IPS-18c (cell line): ENCODE measurements around the gene SYNDIG1.

ENCODE experiments used
- H3K4me3 ChIP-seq: 2 replicates; pipeline ENCODE4 v1.7.0; 2013; ENCODE audit warnings: low read depth, mild to moderate bottlenecking, low read length, moderate library complexity; ENCODE audit not compliant: insufficient read depth
- H3K9me3 ChIP-seq: one replicate; pipeline ENCODE4 v1.6.1; 2013; ENCODE audit warnings: mild to moderate bottlenecking, low read length, moderate library complexity; ENCODE audit not compliant: control insufficient read depth, insufficient read depth

SYNDIG1 gene

DNA sequence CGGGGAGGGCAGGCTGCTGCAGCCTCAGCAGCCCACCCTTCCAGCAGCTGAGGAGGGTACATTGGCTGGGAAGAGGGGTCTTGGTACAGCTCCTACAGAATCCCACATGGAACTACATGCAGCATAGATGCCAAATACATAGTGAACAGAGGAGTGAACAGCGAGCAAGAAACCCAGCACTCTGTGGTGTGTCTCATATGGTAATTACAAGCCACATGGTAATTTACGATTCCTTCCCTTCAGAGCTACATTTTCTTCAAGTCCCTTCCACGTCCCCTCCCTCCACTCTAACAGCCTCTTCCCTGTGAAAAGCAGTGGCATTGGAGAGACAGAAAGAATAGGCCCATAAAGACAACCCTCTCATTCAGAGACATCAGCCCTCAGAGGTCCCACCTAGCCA, 167.7 kb downstream of the SYNDIG1 start:
- Histone ChIP-seq H3K9me3 (no peaks in the 10 kb centered on the region), H3K4me3 (no peak overlapping the region)

DNA sequence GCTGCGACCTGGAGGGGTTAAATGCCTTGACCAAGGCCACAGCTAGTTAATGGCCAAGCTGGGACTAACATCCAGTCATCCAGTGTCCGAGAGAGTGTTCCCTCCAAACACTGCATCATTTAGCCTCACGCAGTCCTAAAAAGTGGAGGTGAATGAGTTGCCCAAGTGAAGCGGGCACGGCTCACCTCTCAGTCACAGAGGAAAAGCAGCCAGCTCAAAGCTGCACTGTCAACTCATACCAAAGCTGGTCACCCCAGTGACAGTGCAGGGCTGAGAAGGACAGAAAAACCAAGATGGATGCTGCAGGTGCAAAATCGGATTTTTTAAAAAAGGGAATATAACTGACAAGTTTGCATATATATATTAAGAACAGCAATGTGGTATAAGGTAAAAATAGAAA, 168.5 kb downstream of the SYNDIG1 start:
- no peak overlapping the region for H3K4me3 ChIP-seq
- H3K9me3 ChIP-seq: no peaks in the 10 kb centered on the region

DNA sequence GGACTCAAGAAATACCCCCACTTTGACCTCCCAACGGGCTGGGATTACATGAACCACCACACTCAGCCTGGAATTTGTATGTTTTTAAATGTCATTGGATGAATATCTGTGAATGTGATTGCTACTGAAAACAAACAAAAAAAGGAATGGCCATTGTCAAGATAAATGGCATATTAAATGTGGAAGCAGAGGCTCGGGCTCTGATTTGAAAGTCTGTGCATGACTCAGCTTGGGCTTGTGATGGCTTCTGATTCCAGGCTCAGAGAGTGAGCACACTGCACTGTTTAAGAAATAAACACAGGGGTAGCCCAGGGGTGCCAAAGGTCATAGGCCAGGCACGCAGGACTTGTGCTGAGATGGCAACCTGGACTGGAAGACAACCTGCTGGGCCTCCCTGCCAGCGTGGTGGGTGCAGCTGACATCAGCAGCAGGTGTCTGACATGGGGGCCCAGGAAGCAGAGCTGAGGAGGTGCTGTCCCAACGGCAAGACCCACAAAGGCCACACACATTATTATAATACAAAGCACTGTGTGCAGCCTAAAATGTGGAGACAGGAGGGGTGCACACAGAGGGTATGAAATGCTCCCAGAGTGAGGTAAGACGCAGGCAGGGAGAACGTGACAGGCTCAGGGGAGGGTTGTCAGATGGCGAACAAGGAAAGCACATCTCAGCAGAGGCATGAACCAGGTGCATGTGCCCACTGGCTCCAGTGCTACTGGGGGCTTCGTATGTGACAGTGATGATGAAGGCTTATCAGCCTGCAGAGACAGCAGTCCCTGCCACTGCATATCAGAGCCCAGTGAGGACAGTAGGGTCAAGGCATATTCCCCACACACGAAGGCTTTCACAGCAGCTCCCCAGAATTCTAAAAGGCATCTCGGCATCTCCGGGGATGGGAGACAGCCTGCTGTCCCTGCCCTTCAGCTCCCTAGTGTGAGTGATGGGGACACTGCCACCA, 169.4 kb downstream of the SYNDIG1 start:
- no peaks in the 10 kb centered on the region for H3K9me3 ChIP-seq

DNA sequence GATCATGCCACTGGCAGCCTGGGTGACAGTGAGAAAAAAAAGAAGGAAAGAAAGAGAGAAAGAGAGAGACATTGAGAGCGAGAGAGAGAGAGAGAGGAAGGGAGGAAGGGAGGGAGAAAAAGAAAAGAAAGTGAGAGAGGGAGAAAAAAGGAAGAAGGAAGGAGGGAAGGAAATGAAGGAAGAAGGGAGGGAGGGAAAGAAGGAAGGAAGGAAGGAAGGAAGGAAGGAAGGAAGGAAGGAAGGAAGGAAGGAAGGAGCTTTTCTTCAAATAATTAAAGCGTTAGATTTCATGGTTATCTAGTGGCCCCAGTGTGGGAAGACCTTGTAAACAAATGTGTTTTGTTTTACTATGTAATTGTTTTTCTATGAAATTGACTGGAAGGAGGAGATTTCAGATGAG, 170.8 kb downstream of the SYNDIG1 start:
- H3K9me3 ChIP-seq: no peaks in the 10 kb centered on the region
- H3K4me3 ChIP-seq: no peak overlapping the region

More for the DNA sequence above, 169.4 kb downstream of the SYNDIG1 start:
- no peak overlapping the region for H3K4me3 ChIP-seq

DNA sequence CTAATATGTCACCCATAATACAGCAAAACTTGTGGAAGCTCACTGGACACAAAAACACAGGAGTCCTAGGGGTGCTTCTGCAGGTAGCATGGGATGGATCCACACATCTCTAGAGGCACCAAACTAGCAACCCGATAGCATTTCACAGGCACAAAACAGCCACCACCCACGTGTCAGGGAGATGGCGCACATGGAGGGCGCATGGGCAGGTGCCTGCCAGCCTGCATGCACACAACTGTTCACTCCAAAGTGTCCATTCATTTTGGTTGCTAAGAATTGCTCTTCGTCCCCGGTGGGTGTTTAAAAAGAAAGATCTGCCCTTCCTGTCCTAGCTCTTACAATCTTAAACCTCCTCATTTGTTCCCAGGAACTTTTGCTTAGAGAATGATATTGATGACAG, 171.3 kb downstream of the SYNDIG1 start:
- H3K4me3 ChIP-seq: no peak overlapping the region
- H3K9me3 ChIP-seq: no peaks in the 10 kb centered on the region

DNA sequence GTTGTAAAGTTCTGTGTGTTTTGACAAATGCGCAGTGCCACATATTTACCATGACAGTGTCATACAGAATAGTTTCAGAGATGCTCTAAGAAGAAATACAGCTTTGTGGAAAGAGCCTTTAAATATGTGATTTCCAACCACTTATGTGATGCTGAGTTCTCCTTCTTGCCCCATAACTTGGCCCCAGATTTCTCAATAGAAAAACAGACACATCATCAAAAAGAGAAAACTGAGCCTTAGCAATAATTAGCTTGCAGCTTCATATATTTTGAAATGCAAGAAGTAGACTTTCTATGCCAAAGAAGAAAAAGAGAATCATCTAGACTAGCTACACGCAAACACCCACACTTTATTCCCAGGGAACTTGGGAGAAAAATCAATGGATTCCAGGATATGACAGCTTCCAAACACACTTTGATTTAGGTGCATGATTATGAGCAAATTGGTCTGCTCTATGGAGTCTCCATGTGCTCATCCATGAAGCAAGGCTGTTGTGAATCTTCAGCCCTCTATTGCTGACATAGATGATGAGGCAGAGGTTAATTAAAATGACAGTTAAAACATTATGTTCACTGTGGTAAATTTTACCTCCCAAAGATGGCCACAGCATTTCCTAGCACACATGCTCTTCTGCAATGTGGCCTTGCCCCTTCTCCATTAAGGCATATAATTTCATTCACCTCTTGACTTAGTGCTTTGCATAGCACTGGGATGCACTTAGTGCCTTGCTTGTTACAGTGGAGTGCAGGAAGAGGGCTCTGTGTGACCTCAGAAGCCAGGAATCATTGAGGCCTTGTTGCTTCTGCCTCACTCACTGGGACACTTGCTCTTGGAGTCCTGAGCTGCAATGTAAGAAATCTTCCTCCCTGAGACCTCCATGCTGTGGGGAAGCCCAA, 174.6 kb downstream of the SYNDIG1 start:
- no peaks in the 10 kb centered on the region for H3K9me3 ChIP-seq
- no peak overlapping the region for H3K4me3 ChIP-seq

DNA sequence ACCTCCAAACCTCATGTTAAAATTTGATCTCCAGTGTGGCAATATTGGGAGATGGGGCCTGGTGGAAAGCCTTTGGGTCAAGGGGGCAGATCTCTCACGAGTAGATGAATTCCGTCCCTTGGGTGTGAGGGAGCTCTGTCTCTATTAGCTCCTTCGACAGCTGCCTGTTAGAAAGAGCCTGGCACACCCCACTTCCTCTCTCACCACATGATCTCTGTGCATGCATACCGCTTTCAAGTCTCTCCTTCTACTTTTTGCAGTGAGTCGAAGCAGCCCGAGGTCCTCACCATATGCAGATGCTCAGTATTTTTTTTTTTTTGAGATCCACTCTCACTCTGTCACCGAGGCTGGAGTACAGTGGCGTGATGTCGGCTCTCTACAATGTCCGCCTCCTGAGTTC, 176.9 kb downstream of the SYNDIG1 start:
- Histone ChIP-seq H3K4me3 (no peak overlapping the region), H3K9me3 (no peaks in the 10 kb centered on the region)

DNA sequence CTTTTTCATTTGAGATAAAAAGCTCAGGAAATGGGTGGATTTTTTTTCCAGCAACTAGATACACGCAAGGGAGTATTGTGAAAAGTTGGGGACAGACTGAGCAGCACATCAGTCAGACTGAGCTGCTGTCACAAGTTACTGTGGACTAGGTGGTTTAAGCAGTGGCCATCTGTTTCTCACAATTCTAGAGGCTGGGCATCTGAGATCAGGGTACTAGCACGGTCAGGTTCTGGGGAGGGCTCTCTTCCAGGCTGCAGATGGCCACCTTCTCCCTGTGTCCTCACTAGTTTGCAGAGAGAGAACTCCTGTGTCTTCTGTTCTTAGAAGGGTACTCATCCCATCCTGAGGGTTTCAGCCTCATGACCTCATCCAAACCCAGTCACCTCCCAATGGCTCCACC, 178.3 kb downstream of the SYNDIG1 start:
- H3K9me3 ChIP-seq: no peaks in the 10 kb centered on the region
- no peak overlapping the region for H3K4me3 ChIP-seq

DNA sequence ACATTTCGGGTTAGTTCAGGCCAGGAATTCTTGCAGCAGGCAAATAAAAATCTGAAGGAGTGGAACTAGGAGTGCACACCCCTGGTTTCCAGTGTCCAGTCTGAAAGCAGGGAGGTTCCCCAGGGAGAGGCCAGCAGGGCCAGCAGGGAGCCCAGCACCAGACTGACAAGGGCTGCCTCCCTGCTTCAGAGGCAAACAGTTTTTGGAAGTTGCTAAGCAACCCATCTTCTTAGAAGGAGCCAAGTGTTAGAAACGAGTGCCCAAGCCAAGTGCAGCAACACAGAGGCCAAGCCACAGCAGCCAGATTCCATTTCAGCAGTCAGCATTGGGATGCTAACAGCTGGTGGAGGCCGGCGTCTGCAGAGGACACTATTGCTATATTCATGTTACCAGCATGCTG, 179.1 kb downstream of the SYNDIG1 start:
- no peak overlapping the region for H3K4me3 ChIP-seq
- H3K9me3 ChIP-seq: no peaks in the 10 kb centered on the region

DNA sequence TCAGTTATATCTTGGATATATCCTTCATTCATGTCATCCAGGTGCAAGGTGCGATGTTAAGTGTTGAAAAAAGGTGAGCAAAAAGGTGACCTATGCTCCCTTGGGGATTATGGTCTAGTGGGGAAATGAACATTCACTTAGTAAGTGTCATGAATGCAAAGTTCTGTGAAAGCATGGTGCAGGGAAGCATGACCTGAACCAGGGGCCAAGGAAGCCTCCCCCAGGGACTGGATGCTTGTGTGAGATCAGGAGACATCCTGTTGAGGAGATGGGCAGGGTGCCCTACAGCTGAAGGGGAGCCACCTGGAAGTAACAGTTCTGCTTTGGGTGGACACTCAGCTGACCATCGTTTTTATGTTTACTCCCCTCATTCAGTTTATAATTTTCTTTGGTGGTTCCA, 179.5 kb downstream of the SYNDIG1 start:
- no peak overlapping the region for H3K4me3 ChIP-seq
- H3K9me3 ChIP-seq: no peaks in the 10 kb centered on the region

DNA sequence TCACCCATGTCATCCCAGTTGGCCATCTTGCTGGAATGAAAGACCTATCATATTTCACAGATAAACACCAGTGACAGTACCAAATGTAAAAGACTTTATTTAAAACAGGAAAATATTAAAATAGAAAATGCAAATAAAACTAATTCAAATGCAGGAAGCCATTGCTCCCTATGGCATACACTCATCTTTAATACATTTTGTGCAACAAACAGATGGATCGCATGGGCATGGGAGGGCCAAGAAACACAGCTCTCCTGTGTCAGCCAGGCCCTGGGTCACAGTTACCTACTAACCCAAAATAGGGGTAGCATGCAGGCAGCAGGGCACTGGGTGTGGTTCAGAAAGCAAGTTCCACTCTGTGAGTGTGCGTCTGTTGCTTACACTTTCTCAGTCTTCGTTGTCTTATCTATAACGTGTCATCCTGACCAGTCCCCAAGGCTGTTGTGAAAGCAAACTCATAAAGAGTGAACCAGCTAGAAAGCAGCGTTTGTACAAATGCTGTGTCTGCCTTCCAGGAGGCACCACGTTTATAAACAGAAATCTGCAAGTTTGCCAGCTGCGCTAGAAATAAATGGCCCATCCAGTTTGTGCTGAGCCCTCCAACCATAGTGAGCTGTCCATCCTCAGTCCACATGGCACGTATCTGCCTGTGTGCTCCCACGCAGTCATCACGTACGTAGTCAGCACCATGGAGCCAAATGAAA, 180.5 kb downstream of the SYNDIG1 start:
- no peaks in the 10 kb centered on the region for H3K9me3 ChIP-seq

DNA sequence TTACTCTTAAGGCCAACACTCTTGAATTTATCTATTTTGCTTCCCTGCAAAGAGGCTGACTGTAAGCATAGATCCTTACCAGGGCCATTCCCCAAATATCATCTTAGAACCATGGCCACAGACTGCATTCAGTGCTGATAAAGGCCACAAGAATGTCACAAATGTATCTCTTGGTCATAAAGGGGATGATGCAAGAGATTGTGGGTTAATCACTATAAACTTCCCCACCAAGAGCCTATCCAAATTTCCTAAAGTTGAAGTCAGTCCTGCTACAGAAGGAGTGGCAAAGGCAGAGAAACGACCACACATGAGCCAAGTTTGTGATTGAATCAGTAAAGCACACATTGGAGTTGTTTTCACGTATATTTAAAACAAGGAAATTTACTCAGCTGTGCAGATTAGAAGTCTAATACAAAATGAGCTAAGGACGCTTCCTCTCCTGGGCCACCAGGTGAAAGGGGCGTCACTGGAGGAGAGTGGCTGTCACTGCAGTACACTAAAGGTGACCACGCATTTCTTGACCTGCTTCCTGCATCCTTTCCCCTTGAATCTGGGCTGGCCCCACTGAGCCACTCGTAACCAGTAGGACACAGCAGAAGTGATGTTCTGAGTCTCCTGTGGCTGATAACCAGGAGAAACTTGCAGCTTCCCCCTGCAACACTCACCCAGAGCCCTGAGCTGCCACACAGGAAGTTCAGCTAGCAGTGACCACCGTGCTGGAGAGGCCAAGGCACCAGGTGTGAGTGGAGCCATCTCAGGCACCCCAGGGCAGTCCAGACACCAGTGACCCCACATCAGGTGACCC, 181.9 kb downstream of the SYNDIG1 start:
- no peak overlapping the region for H3K4me3 ChIP-seq
- no peaks in the 10 kb centered on the region for H3K9me3 ChIP-seq

More for the DNA sequence above, 180.5 kb downstream of the SYNDIG1 start:
- H3K4me3 ChIP-seq: no peak overlapping the region

DNA sequence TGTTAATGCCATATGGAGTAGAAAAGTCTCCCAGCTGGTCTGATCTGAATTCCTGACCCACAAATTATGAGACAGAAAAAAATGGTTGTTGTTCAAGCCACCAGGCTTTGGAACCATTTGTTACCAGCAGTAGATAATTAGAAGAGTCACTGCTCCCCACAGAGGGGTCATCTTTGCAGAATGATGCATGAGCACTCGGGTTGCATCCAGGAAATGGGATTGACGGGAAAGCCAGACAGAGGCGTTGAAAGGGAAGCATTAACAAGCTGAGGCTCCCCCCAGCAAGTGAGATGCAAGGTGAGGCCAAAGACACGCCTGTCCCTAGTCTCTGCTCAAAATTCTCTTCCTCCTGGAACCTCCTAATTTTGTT, 182.5 kb downstream of the SYNDIG1 start:
- Histone ChIP-seq H3K4me3 (no peak overlapping the region), H3K9me3 (no peaks in the 10 kb centered on the region)

DNA sequence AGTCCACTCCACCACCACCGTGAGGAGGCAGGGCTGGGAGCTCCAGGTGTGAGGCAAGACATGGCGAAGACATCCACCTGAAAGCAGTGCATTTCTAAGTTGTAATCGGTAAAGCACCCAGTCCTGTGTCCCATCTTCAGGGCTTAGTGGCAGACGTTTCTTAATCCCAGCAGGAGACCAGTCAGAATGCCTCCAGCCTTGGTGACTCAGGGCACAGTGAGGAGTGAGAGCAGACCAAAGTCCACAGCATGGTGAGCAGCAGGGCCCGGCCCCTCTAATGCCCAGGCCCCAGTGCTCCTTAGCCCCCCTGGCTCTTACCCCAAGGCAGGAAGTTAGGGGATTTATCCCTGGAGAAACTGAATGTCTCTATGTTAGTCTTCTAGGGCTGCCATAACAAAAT, 183.9 kb downstream of the SYNDIG1 start:
- Histone ChIP-seq H3K4me3 (no peak overlapping the region), H3K9me3 (no peaks in the 10 kb centered on the region)

DNA sequence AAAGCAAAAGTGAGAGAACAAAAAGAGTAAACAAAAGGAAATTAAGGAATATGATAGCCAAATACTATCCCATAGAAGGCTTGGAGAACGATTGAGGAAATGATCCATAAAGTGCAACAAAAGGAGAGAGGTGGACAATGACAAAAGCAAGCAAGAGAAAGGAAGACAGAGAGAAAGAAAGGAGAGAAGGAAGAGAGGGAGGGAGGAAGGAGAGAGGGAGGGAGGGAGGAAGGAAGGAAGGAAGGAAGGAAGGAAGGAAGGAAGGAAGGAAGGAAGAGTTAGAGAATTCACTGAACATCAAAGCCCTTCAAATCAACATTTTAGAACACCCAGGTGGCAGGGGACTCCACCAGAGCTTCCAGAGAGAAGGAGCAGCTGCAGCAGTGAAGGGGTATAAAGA, 185.0 kb downstream of the SYNDIG1 start:
- H3K9me3 ChIP-seq: no peaks in the 10 kb centered on the region

DNA sequence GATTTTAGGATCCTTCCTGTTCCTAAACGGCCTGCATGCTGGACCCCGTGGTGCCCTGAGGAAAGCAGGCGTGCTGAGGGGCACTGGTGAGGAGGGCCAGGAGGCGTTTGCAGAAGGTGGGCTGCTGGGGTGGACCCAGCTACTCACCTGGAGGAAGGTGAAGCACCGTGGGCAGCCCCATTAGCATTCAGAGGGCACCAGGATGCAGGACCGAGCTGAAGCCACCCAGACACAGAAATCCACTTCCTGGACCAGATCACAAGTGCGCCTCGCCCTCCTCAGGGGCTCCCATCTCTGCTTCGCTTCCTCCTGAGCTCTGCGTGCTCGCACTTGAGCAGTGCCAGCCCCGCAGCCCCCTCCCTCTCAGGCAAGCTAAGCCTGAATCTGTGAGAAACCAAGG, 187.0 kb downstream of the SYNDIG1 start:
- Histone ChIP-seq H3K4me3 (no peak overlapping the region), H3K9me3 (no peaks in the 10 kb centered on the region)

More for the DNA sequence above, 185.0 kb downstream of the SYNDIG1 start:
- H3K4me3 ChIP-seq: no peak overlapping the region

DNA sequence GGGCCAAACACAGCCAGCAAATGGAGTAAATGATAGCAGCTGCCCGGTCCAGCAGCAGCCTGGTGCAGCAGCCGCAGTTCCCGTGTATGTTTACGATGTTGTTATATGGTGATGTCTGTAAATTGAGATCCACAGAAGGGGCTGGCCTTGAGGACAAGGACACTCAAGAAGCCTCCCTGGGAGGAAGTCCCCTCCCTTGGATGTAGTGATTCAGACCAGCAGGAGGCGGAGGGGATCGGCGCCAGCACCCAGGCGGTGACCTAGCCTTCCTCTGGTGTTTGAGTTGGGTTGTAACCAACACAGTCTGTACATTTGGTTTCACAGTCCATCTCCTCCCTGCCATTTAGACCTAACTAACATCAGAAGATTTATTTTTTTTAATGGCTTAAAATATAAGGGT, 187.8 kb downstream of the SYNDIG1 start:
- peaks cover 3% of the 10 kb centered on the region for H3K9me3 ChIP-seq
- no peak overlapping the region for H3K4me3 ChIP-seq
